SK-N-SH treated with all-trans-retinoic acid at 6 μM for 48 hours (cell line): ENCODE measurements around the gene EHMT2.

Experiments
- BACH2 ChIP-seq: fragments of 250-450 bp; sonication (Bioruptor Pico); IDR thresholded peaks from 2 replicates; pipeline ENCODE4 v1.9.0; 2021; ENCODE audit warnings: mild to moderate bottlenecking, borderline replicate concordance
- ESRRG ChIP-seq: fragments of 250-450 bp; sonication (Bioruptor Pico); IDR thresholded peaks from 2 replicates; pipeline ENCODE4 v1.6.1; 2021; ENCODE audit warnings: mild to moderate bottlenecking
- ISL1 ChIP-seq: fragments of 250-450 bp; sonication (Bioruptor Pico); IDR thresholded peaks from 2 replicates; pipeline ENCODE4 v2.1.2; 2022; ENCODE audit warnings: mild to moderate bottlenecking, moderate library complexity
- PATZ1 ChIP-seq: fragments of 250-450 bp; sonication (Bioruptor Pico); IDR thresholded peaks from 2 replicates; pipeline ENCODE4 v1.8.0; 2020; ENCODE audit warnings: mild to moderate bottlenecking, moderate library complexity, borderline replicate concordance
- PPARA ChIP-seq: fragments of 250-450 bp; sonication (Bioruptor Pico); IDR thresholded peaks from 2 replicates; pipeline ENCODE4 v1.5.0; 2020; ENCODE audit warnings: mild to moderate bottlenecking, borderline replicate concordance
- RARB ChIP-seq: fragments of 250-450 bp; sonication (Bioruptor Pico); IDR thresholded peaks from 2 replicates; pipeline ENCODE4 v1.8.0; 2021; ENCODE audit warnings: mild to moderate bottlenecking, moderate library complexity
- SNAI2 ChIP-seq: fragments of 250-450 bp; sonication (Bioruptor Pico); IDR thresholded peaks from 2 replicates; pipeline ENCODE4 v1.5.0; 2020; ENCODE audit warnings: mild to moderate bottlenecking, moderate library complexity
- TCF4 ChIP-seq: fragments of 250-450 bp; sonication (Bioruptor Pico); IDR thresholded peaks from 2 replicates; pipeline ENCODE4 v1.8.0; 2021; ENCODE audit warnings: mild to moderate bottlenecking, moderate library complexity, borderline replicate concordance
- TOX ChIP-seq: fragments of 250-450 bp; sonication (Bioruptor Pico); IDR thresholded peaks from 2 replicates; pipeline ENCODE4 v1.8.0; 2021; ENCODE audit warnings: mild to moderate bottlenecking, moderate library complexity, borderline replicate concordance
- ZFP3 ChIP-seq: fragments of 250-450 bp; sonication (Bioruptor Pico); IDR thresholded peaks from 2 replicates; pipeline ENCODE4 v1.5.0; 2020; ENCODE audit warnings: mild to moderate bottlenecking, moderate library complexity
- ZNF8 ChIP-seq: fragments of 450-650 bp; formaldehyde crosslinking; IDR thresholded peaks from 2 replicates; pipeline ENCODE4 v1.5.0; 2020; ENCODE audit warnings: mild to moderate bottlenecking, moderate library complexity

GRCh38 chr6:31908791-31909190 is 11.3 kb upstream of the EHMT2 start:
- no peak for TF ChIP-seq PPARA
- TF ChIP-seq ZNF8: no peak
- TF ChIP-seq RARB (CRISPR knock-in tag): no peak
- TF ChIP-seq SNAI2 (CRISPR knock-in tag): no peak
- TF ChIP-seq ISL1 (CRISPR knock-in tag): no peak
- no peak for TF ChIP-seq TOX (CRISPR knock-in tag)
- no peak for TF ChIP-seq PATZ1 (CRISPR knock-in tag)
- TF ChIP-seq TCF4 (CRISPR knock-in tag): no peak
- no peak for TF ChIP-seq ESRRG (CRISPR knock-in tag)
- TF ChIP-seq ZFP3 (CRISPR knock-in tag): no peak
- TF ChIP-seq BACH2 (CRISPR knock-in tag): no peak
